ENCODE measurements around the gene ITGA2. TPM values are rescaled to one million over a fixed set of nuclear protein-coding genes. Genes with fewer than 3 reads are reported as not detected.

ITGA2 gene
- total and polyA plus RNA-seq, 7 donors: 0.10 to 0.91 (median 0.64) TPM

- H3K4me1 ChIP-seq: no peaks in the 10 kb centered on the region
- 29 to 53% (median 30%) methylated on average over 4 of the region's 4 CpGs for WGBS, 3 donors
- ATAC-seq (no peak), DNase-seq (no peak)
- TF ChIP-seq, protein P1, sequence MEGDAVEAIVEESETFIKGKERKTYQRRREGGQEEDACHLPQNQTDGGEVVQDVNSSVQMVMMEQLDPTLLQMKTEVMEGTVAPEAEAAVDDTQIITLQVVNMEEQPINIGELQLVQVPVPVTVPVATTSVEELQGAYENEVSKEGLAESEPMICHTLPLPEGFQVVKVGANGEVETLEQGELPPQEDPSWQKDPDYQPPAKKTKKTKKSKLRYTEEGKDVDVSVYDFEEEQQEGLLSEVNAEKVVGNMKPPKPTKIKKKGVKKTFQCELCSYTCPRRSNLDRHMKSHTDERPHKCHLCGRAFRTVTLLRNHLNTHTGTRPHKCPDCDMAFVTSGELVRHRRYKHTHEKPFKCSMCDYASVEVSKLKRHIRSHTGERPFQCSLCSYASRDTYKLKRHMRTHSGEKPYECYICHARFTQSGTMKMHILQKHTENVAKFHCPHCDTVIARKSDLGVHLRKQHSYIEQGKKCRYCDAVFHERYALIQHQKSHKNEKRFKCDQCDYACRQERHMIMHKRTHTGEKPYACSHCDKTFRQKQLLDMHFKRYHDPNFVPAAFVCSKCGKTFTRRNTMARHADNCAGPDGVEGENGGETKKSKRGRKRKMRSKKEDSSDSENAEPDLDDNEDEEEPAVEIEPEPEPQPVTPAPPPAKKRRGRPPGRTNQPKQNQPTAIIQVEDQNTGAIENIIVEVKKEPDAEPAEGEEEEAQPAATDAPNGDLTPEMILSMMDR (IDR thresholded peaks at IDR 0.05): no peak
- intact Hi-C loops (cut with DNase I): no loop called here
- no peak overlapping the region for H3K27ac ChIP-seq
- H3K27me3 ChIP-seq (ENCODE audit: insufficient read depth in 3 of 3, low read length in 2 of 3): no peaks in the 10 kb centered on the region
- no peak overlapping the region for H3K4me3 ChIP-seq
- H3K9me3 ChIP-seq: no peaks in the 10 kb centered on the region
- no peaks in the 10 kb centered on the region for H3K36me3 ChIP-seq (ENCODE audit: insufficient read depth in 1 of 2, low read depth in 1 of 2)
Observed at GRCh38 chr5:53084546-53085255, 95.5 kb downstream of the ITGA2 start.

DNA sequence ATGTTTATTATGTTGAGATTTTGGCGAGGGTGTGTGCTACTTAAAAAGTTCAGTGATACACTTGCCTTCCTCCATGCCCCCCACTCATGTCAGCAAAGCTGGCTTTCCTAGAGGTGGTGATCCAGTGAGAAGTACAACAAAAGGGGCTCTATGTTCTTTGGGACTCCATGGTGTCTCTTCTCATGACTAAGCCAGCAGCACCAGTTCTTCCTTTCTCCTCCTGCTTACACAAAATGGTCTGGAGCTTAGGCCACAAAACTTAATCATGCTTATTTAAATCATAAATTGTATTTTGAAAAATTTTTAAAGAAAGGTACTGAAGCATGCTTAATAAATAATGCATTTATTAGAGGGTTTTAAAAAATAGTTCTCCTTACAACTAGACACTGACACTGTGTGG lies 98.0 kb downstream of the ITGA2 start:
- H3K27ac ChIP-seq: no peak overlapping the region
- intact Hi-C loops (cut with DNase I): no loop called here
- H3K4me3 ChIP-seq: no peak overlapping the region
- H3K36me3 ChIP-seq (ENCODE audit: insufficient read depth in 1 of 2, low read depth in 1 of 2): no peaks in the 10 kb centered on the region
- TF ChIP-seq, protein P1 (IDR thresholded peaks at IDR 0.05): no peak
- DNase-seq (no peak), ATAC-seq (no peak)
- WGBS, 3 donors: 90 to 95% (median 94%) methylated on average over 1 of the region's 1 CpG
- no peaks in the 10 kb centered on the region for H3K4me1 ChIP-seq
- no peaks in the 10 kb centered on the region for H3K9me3 ChIP-seq
- no peaks in the 10 kb centered on the region for H3K27me3 ChIP-seq (ENCODE audit: insufficient read depth in 3 of 3, low read length in 2 of 3)

DNA sequence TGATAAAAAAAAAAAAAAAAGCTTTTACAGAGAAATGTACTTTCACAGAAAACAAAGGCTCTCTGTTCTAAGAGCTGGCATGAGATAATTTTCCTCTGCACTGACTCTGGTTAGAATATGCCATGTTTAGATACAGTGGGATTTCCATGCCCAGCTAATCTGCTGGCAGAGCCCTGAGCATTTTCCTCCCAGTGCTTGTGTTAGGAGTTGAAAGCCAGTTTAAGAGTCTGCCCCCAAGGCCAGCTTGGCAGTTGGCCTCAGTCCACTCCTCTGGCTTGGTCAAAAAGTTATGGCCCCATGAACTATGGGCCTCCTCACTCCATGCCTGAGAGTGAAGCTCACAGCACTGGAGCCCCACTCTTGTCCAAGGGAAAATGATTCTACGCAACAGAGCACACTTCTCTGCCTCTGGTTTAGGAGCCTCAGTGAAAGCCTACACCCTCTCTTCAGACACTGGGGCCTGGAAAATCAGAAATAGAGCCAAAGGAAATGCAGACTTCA lies 98.5 kb downstream of the ITGA2 start:
- Histone ChIP-seq H3K36me3 (ENCODE audit: insufficient read depth in 1 of 2, low read depth in 1 of 2) (no peaks in the 10 kb centered on the region), H3K4me3 (no peak overlapping the region), H3K4me1 (no peaks in the 10 kb centered on the region), H3K27me3 (ENCODE audit: insufficient read depth in 3 of 3, low read length in 2 of 3) (no peaks in the 10 kb centered on the region), H3K9me3 (no peaks in the 10 kb centered on the region), H3K27ac (no peak overlapping the region)
- no peak for DNase-seq
- ATAC-seq: no peak
- TF ChIP-seq, protein P1 (IDR thresholded peaks at IDR 0.05): no peak
- WGBS, 3 donors: 78 to 95% (median 85%) methylated on average over 1 of the region's 1 CpG
- intact Hi-C loops (cut with DNase I): no loop called here

DNA sequence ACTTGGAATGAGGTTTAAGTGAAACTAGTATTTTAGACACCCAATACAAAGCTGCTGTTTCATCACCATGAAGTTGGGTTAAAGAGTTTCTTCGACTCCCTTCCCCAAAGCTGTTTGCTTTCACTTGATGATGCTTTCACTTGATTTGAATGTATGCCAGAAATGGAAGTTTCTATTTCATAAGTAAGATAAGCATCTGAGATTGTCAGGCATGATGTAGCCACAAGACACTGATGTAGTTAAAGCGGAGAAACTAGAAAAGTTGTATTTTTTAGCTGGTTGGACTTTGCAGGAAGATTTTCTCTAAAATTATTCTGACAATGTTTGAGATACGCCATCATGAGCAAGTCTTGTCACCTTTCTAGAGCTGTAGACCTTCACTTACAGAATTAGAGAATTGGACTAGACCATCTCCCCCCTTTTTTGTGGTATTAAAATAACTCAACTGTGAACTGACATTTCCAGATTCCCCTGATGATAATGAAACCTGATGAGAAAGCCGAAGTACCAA lies 100.4 kb downstream of the ITGA2 start:
- no peak overlapping the region for H3K4me3 ChIP-seq
- WGBS, 3 donors: 69 to 80% (median 79%) methylated on average over 4 of the region's 4 CpGs
- no peak overlapping the region for H3K27ac ChIP-seq
- ATAC-seq (no peak), DNase-seq (no peak)
- H3K4me1 ChIP-seq: no peaks in the 10 kb centered on the region
- TF ChIP-seq, protein P1 (IDR thresholded peaks at IDR 0.05): no peak
- no peaks in the 10 kb centered on the region for H3K9me3 ChIP-seq
- intact Hi-C loops (cut with DNase I): no loop called here
- peaks cover 0 to 2% of the 10 kb centered on the region in 2 donors for H3K36me3 ChIP-seq (ENCODE audit: insufficient read depth in 1 of 2, low read depth in 1 of 2)
- no peaks in the 10 kb centered on the region for H3K27me3 ChIP-seq (ENCODE audit: insufficient read depth in 3 of 3, low read length in 2 of 3)

Measured in psoas muscle (tissue), 8 donors.